Tibial nerve (tissue), 4 donors: ENCODE data around the gene INSL6. TPM values are rescaled to one million over a fixed set of nuclear protein-coding genes. Genes with fewer than 3 reads are reported as not detected.

Experiments used
- DNase-seq, 2 donors: peaks; one replicate each; pipeline ENCODE4 v3.0.0-alpha.2; 2019; ENCODE audit warnings: low spot score in 2 of 2
- H3K27ac ChIP-seq, 4 donors: fragments of 200-600 bp; sonication (generic) in 3 of 4; one replicate each; pipeline ENCODE4 v1.5.1; 2017 to 2019; ENCODE audit warnings: mild to moderate bottlenecking in 1 of 4
- H3K27me3 ChIP-seq, 2 donors: fragments of 200-600 bp; sonication (generic) in 1 of 2; one replicate each; pipeline versions ENCODE4 v1.5.1 to v1.6.0; 2017 to 2019
- H3K36me3 ChIP-seq, 3 donors: fragments of 200-600 bp; sonication (generic); one replicate each; pipeline ENCODE4 v1.5.1; 2018 to 2019
- H3K4me1 ChIP-seq, 4 donors: fragments of 200-600 bp; sonication (generic) in 3 of 4; one replicate each; pipeline ENCODE4 v1.5.1; 2017 to 2019
- H3K4me3 ChIP-seq, 4 donors: fragments of 200-600 bp; sonication (generic) in 3 of 4; one replicate each; pipeline ENCODE4 v1.5.1; 2017 to 2019; ENCODE audit warnings: mild to moderate bottlenecking in 1 of 4, moderate library complexity in 1 of 4
- H3K9me3 ChIP-seq, 4 donors: fragments of 200-600 bp; sonication (generic) in 3 of 4; one replicate each; pipeline ENCODE4 v1.5.1; 2017 to 2019
- CTCF ChIP-seq, 5 experiments: fragments of 200-600 bp in 3 of 5; fragments of 450-650 bp in 2 of 5; sonication (generic) in 3 of 5; IDR thresholded peaks; one replicate each; pipeline ENCODE4 v1.5.1; 2016 to 2019; ENCODE audit warnings: antibody characterized with exemption in 5 of 5, mild to moderate bottlenecking in 3 of 5, moderate library complexity in 2 of 5
- EP300 ChIP-seq, 2 donors: sonication (generic); formaldehyde crosslinking; IDR thresholded peaks; one replicate each; pipeline ENCODE4 v1.6.1; 2017; ENCODE audit warnings: antibody characterized with exemption in 2 of 2, mild to moderate bottlenecking in 1 of 2
- POLR2A ChIP-seq, 2 donors: fragments of 450-650 bp; IDR thresholded peaks; one replicate each; pipeline ENCODE4 v1.6.1; 2017; ENCODE audit warnings: antibody characterized with exemption in 2 of 2, mild to moderate bottlenecking in 2 of 2, moderate library complexity in 2 of 2
- WGBS, 2 donors: methylation state at CpG; one replicate each; pipeline ENCODE4 v1.1.5; 2018; 5-methylcytosine and 5-hydroxymethylcytosine counted together
- total RNA-seq, 4 donors: library from RNA; depleted of rRNA; stranded (reverse); fragments of >200 nt; gene quantifications; one replicate each; pipeline ENCODE4 v1.1.0, GENCODE V29; 2016

INSL6 gene, protein sequence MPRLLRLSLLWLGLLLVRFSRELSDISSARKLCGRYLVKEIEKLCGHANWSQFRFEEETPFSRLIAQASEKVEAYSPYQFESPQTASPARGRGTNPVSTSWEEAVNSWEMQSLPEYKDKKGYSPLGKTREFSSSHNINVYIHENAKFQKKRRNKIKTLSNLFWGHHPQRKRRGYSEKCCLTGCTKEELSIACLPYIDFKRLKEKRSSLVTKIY
- total RNA-seq, result not detected

GRCh38 chr9:5185220-5185840, at the start of gene INSL6:
Gene INSL6, minus strand, starts transcription at chr9:5185639. Its CDS starts 37 bp downstream, at chr9:5185602.
- no peak for DNase-seq
- Histone ChIP-seq H3K9me3 (peaks cover 0 to 5% (median 0%) of the 10 kb centered on the region in 4 donors), H3K4me1 (no peaks in the 10 kb centered on the region), H3K27me3 (no peaks in the 10 kb centered on the region), H3K4me3 (no peak within 1 kb of the TSS), H3K27ac (no peak within 1 kb of the TSS), H3K36me3 (no peaks in the 10 kb centered on the region)
- TF ChIP-seq CTCF (IDR thresholded peaks at IDR 0.05) (no peak), POLR2A (IDR thresholded peaks at IDR 0.05) (no peak), EP300 (IDR thresholded peaks at IDR 0.05) (no peak)
- WGBS, 2 donors, result 93 to 94% methylated on average over 44 of the region's 44 CpGs

GRCh38 chr9:5231212-5231611, 45.8 kb upstream of the INSL6 start, which contains the start of gene INSL4:
Gene INSL4, plus strand, starts transcription at chr9:5231419. Its CDS starts 105 bp downstream, at chr9:5231524.
- peaks cover 0 to 9% (median under 1%) of the 10 kb centered on the region in 4 donors for H3K9me3 ChIP-seq
- TF ChIP-seq CTCF (IDR thresholded peaks at IDR 0.05) (no peak), EP300 (IDR thresholded peaks at IDR 0.05) (no peak), POLR2A (IDR thresholded peaks at IDR 0.05) (no peak)

GRCh38 chr9:5230554-5230953, 45.1 kb upstream of the INSL6 start:
- 81 to 87% methylated on average over 10 of the region's 10 CpGs for WGBS, 2 donors
- no peak for DNase-seq
- Histone ChIP-seq H3K36me3 (no peaks in the 10 kb centered on the region), H3K27me3 (no peaks in the 10 kb centered on the region), H3K4me1 (no peaks in the 10 kb centered on the region), H3K9me3 (peaks cover 0 to 11% (median 2%) of the 10 kb centered on the region in 4 donors), H3K27ac (no peak overlapping the region), H3K4me3 (no peak overlapping the region)
- no peak for TF ChIP-seq EP300 (IDR thresholded peaks at IDR 0.05)
- TF ChIP-seq CTCF (IDR thresholded peaks at IDR 0.05), result no peak
- TF ChIP-seq POLR2A (IDR thresholded peaks at IDR 0.05), result no peak

More at GRCh38 chr9:5231212-5231611, 45.8 kb upstream of the INSL6 start, which contains the start of gene INSL4:
- Histone ChIP-seq H3K4me3 (no peak within 1 kb of the TSS), H3K27ac (no peak within 1 kb of the TSS), H3K4me1 (no peaks in the 10 kb centered on the region), H3K27me3 (no peaks in the 10 kb centered on the region), H3K36me3 (no peaks in the 10 kb centered on the region)
- DNase-seq, result no peak
- WGBS, 2 donors, result 82 to 89% methylated on average over 2 of the region's 2 CpGs

DNA sequence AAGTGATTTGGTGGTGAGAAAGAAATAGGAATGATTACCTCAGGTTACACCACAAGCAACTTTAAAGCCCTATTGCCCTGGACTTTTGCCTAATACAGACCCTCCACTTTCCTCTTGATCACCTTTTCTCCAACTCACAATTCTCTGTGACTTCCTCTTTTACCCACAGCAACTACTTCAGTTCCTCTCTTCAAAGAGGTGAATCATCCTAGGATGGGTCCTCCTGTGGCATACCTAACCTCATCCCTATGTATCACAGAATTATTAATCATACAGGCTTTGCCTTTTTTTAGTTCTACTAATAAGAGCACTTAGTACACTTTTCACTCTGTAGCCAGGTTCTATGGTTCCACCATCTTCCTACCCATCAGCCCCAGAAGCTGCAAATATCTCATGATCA, 19.6 kb upstream of the INSL6 start:
- no peak for DNase-seq
- Histone ChIP-seq H3K36me3 (no peaks in the 10 kb centered on the region), H3K4me1 (no peaks in the 10 kb centered on the region), H3K9me3 (no peaks in the 10 kb centered on the region), H3K27me3 (no peaks in the 10 kb centered on the region), H3K4me3 (no peak overlapping the region), H3K27ac (no peak overlapping the region)
- no peak for TF ChIP-seq POLR2A (IDR thresholded peaks at IDR 0.05)
- TF ChIP-seq CTCF (IDR thresholded peaks at IDR 0.05), result no peak
- TF ChIP-seq EP300 (IDR thresholded peaks at IDR 0.05), result no peak

- H3K4me1 ChIP-seq, result no peaks in the 10 kb centered on the region
- DNase-seq, result no peak
- H3K4me3 ChIP-seq, result no peak overlapping the region
- no peaks in the 10 kb centered on the region for H3K27me3 ChIP-seq
- no peaks in the 10 kb centered on the region for H3K36me3 ChIP-seq
- 62 to 89% methylated on average over 1 of the region's 1 CpG for WGBS, 2 donors
- H3K27ac ChIP-seq, result no peak overlapping the region
- H3K9me3 ChIP-seq, result peaks cover 0 to 4% (median 1%) of the 10 kb centered on the region in 4 donors
- TF ChIP-seq POLR2A (IDR thresholded peaks at IDR 0.05) (no peak), EP300 (IDR thresholded peaks at IDR 0.05) (no peak), CTCF (IDR thresholded peaks at IDR 0.05) (no peak)
Observed at GRCh38 chr9:5195463-5195862, 10.0 kb upstream of the INSL6 start.
